GM23338 (cell line): ENCODE results near the gene DCLRE1B. TPM values are rescaled to one million over a fixed set of nuclear protein-coding genes. Genes with fewer than 3 reads are reported as not detected.

ENCODE experiments used
- ATAC-seq: fragments of 200-7000 bp; cut with Tn5 transposase; 3 replicates; pipeline ENCODE4 v1.9.1; 2020
- DNase-seq: peaks from one replicate; pipeline ENCODE4 v3.0.0-alpha.2; 2015; ENCODE audit warnings: low spot score
- H2AFZ ChIP-seq: fragments of 200-600 bp; sonication (generic); 2 replicates; pipeline ENCODE4 v1.8.0; 2016; ENCODE audit warnings: antibody characterized with exemption, mild to moderate bottlenecking, moderate library complexity
- H3F3A ChIP-seq: fragments of 200-600 bp; sonication (generic); replicated peaks from 2 replicates; pipeline ENCODE4 v1.8.0; 2017; ENCODE audit warnings: antibody characterized with exemption, mixed run types, low read depth
- H3K27ac ChIP-seq: fragments of 200-600 bp; sonication (generic); 2 replicates; pipeline ENCODE4 v1.6.1; 2016; ENCODE audit warnings: low read depth
- H3K27me3 ChIP-seq: fragments of 200-600 bp; sonication (generic); 2 replicates; pipeline ENCODE4 v1.8.0; 2016; ENCODE audit warnings: mild to moderate bottlenecking, mixed run types, moderate library complexity; ENCODE audit not compliant: insufficient read depth
- H3K36me3 ChIP-seq: fragments of 200-600 bp; sonication (generic); 2 replicates; pipeline ENCODE4 v1.8.0; 2016; ENCODE audit warnings: mild to moderate bottlenecking; ENCODE audit not compliant: insufficient read depth
- H3K4me1 ChIP-seq: fragments of 200-600 bp; sonication (generic); 2 replicates; pipeline ENCODE4 v1.8.0; 2016; ENCODE audit warnings: mild to moderate bottlenecking, moderate library complexity; ENCODE audit not compliant: insufficient read depth
- H3K4me2 ChIP-seq: fragments of 200-600 bp; sonication (generic); 2 replicates; pipeline ENCODE4 v1.7.1; 2017; ENCODE audit warnings: mixed run types
- H3K4me3 ChIP-seq: fragments of 200-600 bp; sonication (generic); 2 replicates; pipeline ENCODE4 v1.6.1; 2016; ENCODE audit warnings: mixed run types
- H3K79me2 ChIP-seq: fragments of 200-600 bp; sonication (generic); replicated peaks from 2 replicates; pipeline ENCODE4 v1.8.0; 2017; ENCODE audit warnings: mild to moderate bottlenecking; ENCODE audit not compliant: insufficient read depth
- H3K9me2 ChIP-seq: fragments of 200-600 bp; sonication (generic); 2 replicates; pipeline ENCODE4 v1.8.0; 2017; ENCODE audit not compliant: insufficient read depth
- H4K20me1 ChIP-seq: fragments of 200-600 bp; sonication (generic); replicated peaks from 2 replicates; pipeline ENCODE4 v1.8.0; 2017; ENCODE audit warnings: mild to moderate bottlenecking; ENCODE audit not compliant: insufficient read depth
- H3K27ac Mint-ChIP-seq: 2 replicates; pipeline ENCODE4 v1.8.0; 2020; ENCODE audit warnings: inconsistent platforms, mild to moderate bottlenecking, moderate library complexity, mixed read lengths
- H3K27me3 Mint-ChIP-seq: 3 replicates; pipeline ENCODE4 v1.8.0; 2022; ENCODE audit warnings: low read depth, mild to moderate bottlenecking, moderate library complexity, mixed read lengths, inconsistent platforms; ENCODE audit not compliant: insufficient read depth, poor library complexity
- H3K36me3 Mint-ChIP-seq: 3 replicates; pipeline ENCODE4 v1.8.0; 2021; ENCODE audit warnings: low read depth, mild to moderate bottlenecking, inconsistent platforms, moderate library complexity, mixed read lengths
- H3K4me1 Mint-ChIP-seq: 3 replicates; pipeline ENCODE4 v1.8.0; 2020; ENCODE audit warnings: mild to moderate bottlenecking, inconsistent platforms, mixed read lengths
- H3K4me3 Mint-ChIP-seq: 3 replicates; pipeline ENCODE4 v1.8.0; 2021; ENCODE audit warnings: moderate library complexity, mild to moderate bottlenecking, inconsistent platforms, mixed read lengths
- H3K9me3 Mint-ChIP-seq: 3 replicates; pipeline ENCODE4 v1.8.0; 2020; ENCODE audit warnings: moderate library complexity, mild to moderate bottlenecking, inconsistent platforms, mixed read lengths
- CREB1 ChIP-seq: fragments of 250-450 bp; sonication (Bioruptor Pico); IDR thresholded peaks from 2 replicates; pipeline ENCODE4 v1.5.0; 2020; ENCODE audit warnings: low read depth, mild to moderate bottlenecking, moderate library complexity
- EZH2 ChIP-seq: fragments of 200-600 bp; sonication (generic); IDR thresholded peaks from one replicate; pipeline ENCODE4 v1.8.0; 2017; ENCODE audit warnings: antibody characterized with exemption, mild to moderate bottlenecking, low read depth; ENCODE audit not compliant: unreplicated experiment
- EZH2phosphoT487 ChIP-seq: fragments of 200-600 bp; sonication (generic); IDR thresholded peaks from one replicate; pipeline ENCODE4 v1.8.1; 2018; ENCODE audit warnings: antibody characterized with exemption; ENCODE audit not compliant: unreplicated experiment
- JUNB ChIP-seq: IDR thresholded peaks from one replicate; pipeline ENCODE4 v1.6.1; 2016; ENCODE audit warnings: antibody characterized with exemption; ENCODE audit not compliant: unreplicated experiment
- NANOG ChIP-seq: IDR thresholded peaks from 2 replicates; pipeline ENCODE4 v1.6.1; 2016; ENCODE audit warnings: antibody characterized with exemption, borderline replicate concordance
- STAT1 ChIP-seq: IDR thresholded peaks from one replicate; pipeline ENCODE4 v1.6.1; 2016; ENCODE audit warnings: antibody characterized with exemption; ENCODE audit not compliant: unreplicated experiment
- ZNF331 ChIP-seq: fragments of 250-450 bp; sonication (Bioruptor Pico); IDR thresholded peaks from 2 replicates; pipeline ENCODE4 v1.5.0; 2020; ENCODE audit warnings: low read depth, mild to moderate bottlenecking, moderate library complexity
- polyA plus RNA-seq: library from polyadenylated mRNA; unstranded; fragments of >200 nt; fragmentation: Nextera tagmentation; extraction: Ambion mirVana; gene quantifications from 2 replicates; pipeline ENCODE4 v1.2.1, GENCODE V29; 2016
- total RNA-seq: library from RNA; depleted of rRNA; stranded (reverse); fragments of >200 nt; shearing (Covaris generic); gene quantifications from 2 replicates; pipeline ENCODE4 v1.2.3, GENCODE V29; 2014
- TF ChIP-seq, protein P1 (sequence below): fragments of 250-450 bp; sonication (Bioruptor Pico); IDR thresholded peaks from 2 replicates; pipeline ENCODE4 v1.5.0; 2020; ENCODE audit warnings: mild to moderate bottlenecking, moderate library complexity
- TF ChIP-seq, protein P2 (sequence below): IDR thresholded peaks from 2 replicates; pipeline ENCODE4 v1.6.1; 2016; ENCODE audit warnings: antibody characterized with exemption
- TF ChIP-seq, protein P3 (sequence below): IDR thresholded peaks from one replicate; pipeline ENCODE4 v1.6.1; 2018; ENCODE audit warnings: antibody characterized with exemption; ENCODE audit not compliant: unreplicated experiment

The DCLRE1B gene
- total and polyA plus RNA-seq, 2 experiments from 2014 or later, result 6.3 to 9.7 TPM

DNA sequence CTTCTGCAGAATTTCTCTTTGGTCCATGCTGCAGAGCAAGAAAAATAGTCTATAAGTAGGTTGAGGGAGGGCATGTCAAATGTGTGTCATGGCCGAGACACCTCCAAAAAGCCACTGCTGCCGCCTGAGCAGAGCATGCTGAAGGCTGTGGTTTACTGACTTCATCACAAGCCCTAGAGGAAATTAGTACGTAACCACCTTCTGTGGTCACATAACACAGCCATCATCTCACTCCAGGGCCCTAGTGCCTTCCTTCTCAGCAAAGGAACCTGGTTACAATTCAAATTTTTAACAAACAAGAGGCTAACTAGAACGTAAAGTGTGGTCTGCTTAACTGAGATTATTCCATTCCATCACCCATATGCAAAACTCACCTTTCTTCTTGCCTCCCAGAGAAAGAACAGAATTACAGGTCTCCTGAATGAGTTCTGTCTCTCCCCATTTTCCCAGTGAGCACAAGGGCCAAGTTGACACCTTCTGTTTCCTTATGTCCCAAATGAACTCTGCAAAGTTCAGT lies 33.5 kb upstream of the DCLRE1B start, which contains the start of gene PTPN22 (continued):
- TF ChIP-seq, protein P1, sequence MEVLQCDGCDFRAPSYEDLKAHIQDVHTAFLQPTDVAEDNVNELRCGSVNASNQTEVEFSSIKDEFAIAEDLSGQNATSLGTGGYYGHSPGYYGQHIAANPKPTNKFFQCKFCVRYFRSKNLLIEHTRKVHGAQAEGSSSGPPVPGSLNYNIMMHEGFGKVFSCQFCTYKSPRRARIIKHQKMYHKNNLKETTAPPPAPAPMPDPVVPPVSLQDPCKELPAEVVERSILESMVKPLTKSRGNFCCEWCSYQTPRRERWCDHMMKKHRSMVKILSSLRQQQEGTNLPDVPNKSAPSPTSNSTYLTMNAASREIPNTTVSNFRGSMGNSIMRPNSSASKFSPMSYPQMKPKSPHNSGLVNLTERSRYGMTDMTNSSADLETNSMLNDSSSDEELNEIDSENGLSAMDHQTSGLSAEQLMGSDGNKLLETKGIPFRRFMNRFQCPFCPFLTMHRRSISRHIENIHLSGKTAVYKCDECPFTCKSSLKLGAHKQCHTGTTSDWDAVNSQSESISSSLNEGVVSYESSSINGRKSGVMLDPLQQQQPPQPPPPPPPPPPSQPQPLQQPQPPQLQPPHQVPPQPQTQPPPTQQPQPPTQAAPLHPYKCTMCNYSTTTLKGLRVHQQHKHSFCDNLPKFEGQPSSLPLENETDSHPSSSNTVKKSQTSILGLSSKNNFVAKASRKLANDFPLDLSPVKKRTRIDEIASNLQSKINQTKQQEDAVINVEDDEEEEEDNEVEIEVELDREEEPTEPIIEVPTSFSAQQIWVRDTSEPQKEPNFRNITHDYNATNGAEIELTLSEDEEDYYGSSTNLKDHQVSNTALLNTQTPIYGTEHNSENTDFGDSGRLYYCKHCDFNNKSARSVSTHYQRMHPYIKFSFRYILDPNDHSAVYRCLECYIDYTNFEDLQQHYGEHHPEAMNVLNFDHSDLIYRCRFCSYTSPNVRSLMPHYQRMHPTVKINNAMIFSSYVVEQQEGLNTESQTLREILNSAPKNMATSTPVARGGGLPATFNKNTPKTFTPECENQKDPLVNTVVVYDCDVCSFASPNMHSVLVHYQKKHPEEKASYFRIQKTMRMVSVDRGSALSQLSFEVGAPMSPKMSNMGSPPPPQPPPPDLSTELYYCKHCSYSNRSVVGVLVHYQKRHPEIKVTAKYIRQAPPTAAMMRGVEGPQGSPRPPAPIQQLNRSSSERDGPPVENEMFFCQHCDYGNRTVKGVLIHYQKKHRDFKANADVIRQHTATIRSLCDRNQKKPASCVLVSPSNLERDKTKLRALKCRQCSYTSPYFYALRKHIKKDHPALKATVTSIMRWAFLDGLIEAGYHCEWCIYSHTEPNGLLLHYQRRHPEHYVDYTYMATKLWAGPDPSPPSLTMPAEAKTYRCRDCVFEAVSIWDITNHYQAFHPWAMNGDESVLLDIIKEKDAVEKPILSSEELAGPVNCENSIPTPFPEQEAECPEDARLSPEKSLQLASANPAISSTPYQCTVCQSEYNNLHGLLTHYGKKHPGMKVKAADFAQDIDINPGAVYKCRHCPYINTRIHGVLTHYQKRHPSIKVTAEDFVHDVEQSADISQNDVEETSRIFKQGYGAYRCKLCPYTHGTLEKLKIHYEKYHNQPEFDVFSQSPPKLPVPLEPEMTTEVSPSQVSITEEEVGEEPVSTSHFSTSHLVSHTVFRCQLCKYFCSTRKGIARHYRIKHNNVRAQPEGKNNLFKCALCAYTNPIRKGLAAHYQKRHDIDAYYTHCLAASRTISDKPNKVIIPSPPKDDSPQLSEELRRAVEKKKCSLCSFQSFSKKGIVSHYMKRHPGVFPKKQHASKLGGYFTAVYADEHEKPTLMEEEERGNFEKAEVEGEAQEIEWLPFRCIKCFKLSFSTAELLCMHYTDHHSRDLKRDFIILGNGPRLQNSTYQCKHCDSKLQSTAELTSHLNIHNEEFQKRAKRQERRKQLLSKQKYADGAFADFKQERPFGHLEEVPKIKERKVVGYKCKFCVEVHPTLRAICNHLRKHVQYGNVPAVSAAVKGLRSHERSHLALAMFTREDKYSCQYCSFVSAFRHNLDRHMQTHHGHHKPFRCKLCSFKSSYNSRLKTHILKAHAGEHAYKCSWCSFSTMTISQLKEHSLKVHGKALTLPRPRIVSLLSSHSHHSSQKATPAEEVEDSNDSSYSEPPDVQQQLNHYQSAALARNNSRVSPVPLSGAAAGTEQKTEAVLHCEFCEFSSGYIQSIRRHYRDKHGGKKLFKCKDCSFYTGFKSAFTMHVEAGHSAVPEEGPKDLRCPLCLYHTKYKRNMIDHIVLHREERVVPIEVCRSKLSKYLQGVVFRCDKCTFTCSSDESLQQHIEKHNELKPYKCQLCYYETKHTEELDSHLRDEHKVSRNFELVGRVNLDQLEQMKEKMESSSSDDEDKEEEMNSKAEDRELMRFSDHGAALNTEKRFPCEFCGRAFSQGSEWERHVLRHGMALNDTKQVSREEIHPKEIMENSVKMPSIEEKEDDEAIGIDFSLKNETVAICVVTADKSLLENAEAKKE (CRISPR knock-in tag), result no peak
- no peak for TF ChIP-seq STAT1
- TF ChIP-seq JUNB, result no peak
- TF ChIP-seq, protein P2, sequence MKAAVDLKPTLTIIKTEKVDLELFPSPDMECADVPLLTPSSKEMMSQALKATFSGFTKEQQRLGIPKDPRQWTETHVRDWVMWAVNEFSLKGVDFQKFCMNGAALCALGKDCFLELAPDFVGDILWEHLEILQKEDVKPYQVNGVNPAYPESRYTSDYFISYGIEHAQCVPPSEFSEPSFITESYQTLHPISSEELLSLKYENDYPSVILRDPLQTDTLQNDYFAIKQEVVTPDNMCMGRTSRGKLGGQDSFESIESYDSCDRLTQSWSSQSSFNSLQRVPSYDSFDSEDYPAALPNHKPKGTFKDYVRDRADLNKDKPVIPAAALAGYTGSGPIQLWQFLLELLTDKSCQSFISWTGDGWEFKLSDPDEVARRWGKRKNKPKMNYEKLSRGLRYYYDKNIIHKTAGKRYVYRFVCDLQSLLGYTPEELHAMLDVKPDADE, result no peak

- no peak overlapping the region for H3K4me3 ChIP-seq
- peak overlapping the region; percentile 48 for H2AFZ ChIP-seq
- H3K4me2 ChIP-seq, result no peak overlapping the region
- TF ChIP-seq EZH2 (no peak), EZH2phosphoT487 (no peak), STAT1 (no peak), NANOG (no peak), ZNF331 (CRISPR knock-in tag) (no peak), CREB1 (CRISPR knock-in tag) (no peak), JUNB (no peak)
- TF ChIP-seq, protein P3, sequence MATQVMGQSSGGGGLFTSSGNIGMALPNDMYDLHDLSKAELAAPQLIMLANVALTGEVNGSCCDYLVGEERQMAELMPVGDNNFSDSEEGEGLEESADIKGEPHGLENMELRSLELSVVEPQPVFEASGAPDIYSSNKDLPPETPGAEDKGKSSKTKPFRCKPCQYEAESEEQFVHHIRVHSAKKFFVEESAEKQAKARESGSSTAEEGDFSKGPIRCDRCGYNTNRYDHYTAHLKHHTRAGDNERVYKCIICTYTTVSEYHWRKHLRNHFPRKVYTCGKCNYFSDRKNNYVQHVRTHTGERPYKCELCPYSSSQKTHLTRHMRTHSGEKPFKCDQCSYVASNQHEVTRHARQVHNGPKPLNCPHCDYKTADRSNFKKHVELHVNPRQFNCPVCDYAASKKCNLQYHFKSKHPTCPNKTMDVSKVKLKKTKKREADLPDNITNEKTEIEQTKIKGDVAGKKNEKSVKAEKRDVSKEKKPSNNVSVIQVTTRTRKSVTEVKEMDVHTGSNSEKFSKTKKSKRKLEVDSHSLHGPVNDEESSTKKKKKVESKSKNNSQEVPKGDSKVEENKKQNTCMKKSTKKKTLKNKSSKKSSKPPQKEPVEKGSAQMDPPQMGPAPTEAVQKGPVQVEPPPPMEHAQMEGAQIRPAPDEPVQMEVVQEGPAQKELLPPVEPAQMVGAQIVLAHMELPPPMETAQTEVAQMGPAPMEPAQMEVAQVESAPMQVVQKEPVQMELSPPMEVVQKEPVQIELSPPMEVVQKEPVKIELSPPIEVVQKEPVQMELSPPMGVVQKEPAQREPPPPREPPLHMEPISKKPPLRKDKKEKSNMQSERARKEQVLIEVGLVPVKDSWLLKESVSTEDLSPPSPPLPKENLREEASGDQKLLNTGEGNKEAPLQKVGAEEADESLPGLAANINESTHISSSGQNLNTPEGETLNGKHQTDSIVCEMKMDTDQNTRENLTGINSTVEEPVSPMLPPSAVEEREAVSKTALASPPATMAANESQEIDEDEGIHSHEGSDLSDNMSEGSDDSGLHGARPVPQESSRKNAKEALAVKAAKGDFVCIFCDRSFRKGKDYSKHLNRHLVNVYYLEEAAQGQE, result no peak
Observed at GRCh38 chr1:113872219-113872935, 32.7 kb upstream of the DCLRE1B start.

More at GRCh38 chr1:113872219-113872935, 32.7 kb upstream of the DCLRE1B start:
- Mint-ChIP-seq H3K27ac (no peak overlapping the region), H3K4me1 (peaks cover 5% of the 10 kb centered on the region; the same call in 2 of the 3 replicates), H3K9me3 (no peaks in the 10 kb centered on the region), H3K27me3 (no peaks in the 10 kb centered on the region), H3K36me3 (no peaks in the 10 kb centered on the region), H3K4me3 (no peak overlapping the region)
- no peaks in the 10 kb centered on the region for H3K4me1 ChIP-seq
- no peaks in the 10 kb centered on the region for H3K79me2 ChIP-seq
- no peaks in the 10 kb centered on the region for H4K20me1 ChIP-seq
- ATAC-seq (no peak), DNase-seq (no peak)
- no peaks in the 10 kb centered on the region for H3K27me3 ChIP-seq
- H3F3A ChIP-seq, result no peaks in the 10 kb centered on the region
- no peaks in the 10 kb centered on the region for H3K36me3 ChIP-seq
- H3K27ac ChIP-seq, result no peak overlapping the region
- no peaks in the 10 kb centered on the region; the same call in 1 of the 2 replicates for H3K9me2 ChIP-seq
